Tibial nerve (tissue), 4 donors: ENCODE data around the gene WFIKKN2. TPM values are rescaled to one million over a fixed set of nuclear protein-coding genes. Genes with fewer than 3 reads are reported as not detected.

Experiments used
- DNase-seq, 2 donors: peaks; one replicate each; pipeline ENCODE4 v3.0.0-alpha.2; 2019; ENCODE audit warnings: low spot score in 2 of 2
- H3K27ac ChIP-seq, 4 donors: fragments of 200-600 bp; sonication (generic) in 3 of 4; one replicate each; pipeline ENCODE4 v1.5.1; 2017 to 2019; ENCODE audit warnings: mild to moderate bottlenecking in 1 of 4
- H3K27me3 ChIP-seq, 2 donors: fragments of 200-600 bp; sonication (generic) in 1 of 2; one replicate each; pipeline versions ENCODE4 v1.5.1 to v1.6.0; 2017 to 2019
- H3K36me3 ChIP-seq, 3 donors: fragments of 200-600 bp; sonication (generic); one replicate each; pipeline ENCODE4 v1.5.1; 2018 to 2019
- H3K4me1 ChIP-seq, 4 donors: fragments of 200-600 bp; sonication (generic) in 3 of 4; one replicate each; pipeline ENCODE4 v1.5.1; 2017 to 2019
- H3K4me3 ChIP-seq, 4 donors: fragments of 200-600 bp; sonication (generic) in 3 of 4; one replicate each; pipeline ENCODE4 v1.5.1; 2017 to 2019; ENCODE audit warnings: mild to moderate bottlenecking in 1 of 4, moderate library complexity in 1 of 4
- H3K9me3 ChIP-seq, 4 donors: fragments of 200-600 bp; sonication (generic) in 3 of 4; one replicate each; pipeline ENCODE4 v1.5.1; 2017 to 2019
- EP300 ChIP-seq, 2 donors: sonication (generic); formaldehyde crosslinking; IDR thresholded peaks; one replicate each; pipeline ENCODE4 v1.6.1; 2017; ENCODE audit warnings: antibody characterized with exemption in 2 of 2, mild to moderate bottlenecking in 1 of 2
- POLR2A ChIP-seq, 2 donors: fragments of 450-650 bp; IDR thresholded peaks; one replicate each; pipeline ENCODE4 v1.6.1; 2017; ENCODE audit warnings: antibody characterized with exemption in 2 of 2, mild to moderate bottlenecking in 2 of 2, moderate library complexity in 2 of 2
- WGBS, 2 donors: methylation state at CpG; one replicate each; pipeline ENCODE4 v1.1.5; 2018; 5-methylcytosine and 5-hydroxymethylcytosine counted together
- total RNA-seq, 4 donors: library from RNA; depleted of rRNA; stranded (reverse); fragments of >200 nt; gene quantifications; one replicate each; pipeline ENCODE4 v1.1.0, GENCODE V29; 2016
- TF ChIP-seq, protein P1 (sequence below), 5 experiments: fragments of 200-600 bp in 3 of 5; fragments of 450-650 bp in 2 of 5; sonication (generic) in 3 of 5; IDR thresholded peaks; one replicate each; pipeline ENCODE4 v1.5.1; 2016 to 2019; ENCODE audit warnings: antibody characterized with exemption in 5 of 5, mild to moderate bottlenecking in 3 of 5, moderate library complexity in 2 of 5

The WFIKKN2 gene
- total RNA-seq, 4 donors from 2014 or later: 1.0 to 2.2 (median 1.2) TPM; not detected in 1

- Histone ChIP-seq H3K27ac (no peak overlapping the region), H3K9me3 (no peaks in the 10 kb centered on the region), H3K36me3 (no peaks in the 10 kb centered on the region), H3K4me3 (no peak overlapping the region), H3K27me3 (no peaks in the 10 kb centered on the region), H3K4me1 (peaks cover 0 to 28% (median 0%) of the 10 kb centered on the region in 4 donors)
- TF ChIP-seq, protein P1, sequence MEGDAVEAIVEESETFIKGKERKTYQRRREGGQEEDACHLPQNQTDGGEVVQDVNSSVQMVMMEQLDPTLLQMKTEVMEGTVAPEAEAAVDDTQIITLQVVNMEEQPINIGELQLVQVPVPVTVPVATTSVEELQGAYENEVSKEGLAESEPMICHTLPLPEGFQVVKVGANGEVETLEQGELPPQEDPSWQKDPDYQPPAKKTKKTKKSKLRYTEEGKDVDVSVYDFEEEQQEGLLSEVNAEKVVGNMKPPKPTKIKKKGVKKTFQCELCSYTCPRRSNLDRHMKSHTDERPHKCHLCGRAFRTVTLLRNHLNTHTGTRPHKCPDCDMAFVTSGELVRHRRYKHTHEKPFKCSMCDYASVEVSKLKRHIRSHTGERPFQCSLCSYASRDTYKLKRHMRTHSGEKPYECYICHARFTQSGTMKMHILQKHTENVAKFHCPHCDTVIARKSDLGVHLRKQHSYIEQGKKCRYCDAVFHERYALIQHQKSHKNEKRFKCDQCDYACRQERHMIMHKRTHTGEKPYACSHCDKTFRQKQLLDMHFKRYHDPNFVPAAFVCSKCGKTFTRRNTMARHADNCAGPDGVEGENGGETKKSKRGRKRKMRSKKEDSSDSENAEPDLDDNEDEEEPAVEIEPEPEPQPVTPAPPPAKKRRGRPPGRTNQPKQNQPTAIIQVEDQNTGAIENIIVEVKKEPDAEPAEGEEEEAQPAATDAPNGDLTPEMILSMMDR (IDR thresholded peaks at IDR 0.05): peak; percentile 73 to 93 (median 83)
- no peak for TF ChIP-seq POLR2A (IDR thresholded peaks at IDR 0.05)
- 15 to 19% methylated on average over 8 of the region's 8 CpGs for WGBS, 2 donors
- DNase-seq: peak; percentile 63 to 81
These were observed 6.6 kb downstream of the WFIKKN2 start for GRCh38 chr17:50841949-50842354.

DNA sequence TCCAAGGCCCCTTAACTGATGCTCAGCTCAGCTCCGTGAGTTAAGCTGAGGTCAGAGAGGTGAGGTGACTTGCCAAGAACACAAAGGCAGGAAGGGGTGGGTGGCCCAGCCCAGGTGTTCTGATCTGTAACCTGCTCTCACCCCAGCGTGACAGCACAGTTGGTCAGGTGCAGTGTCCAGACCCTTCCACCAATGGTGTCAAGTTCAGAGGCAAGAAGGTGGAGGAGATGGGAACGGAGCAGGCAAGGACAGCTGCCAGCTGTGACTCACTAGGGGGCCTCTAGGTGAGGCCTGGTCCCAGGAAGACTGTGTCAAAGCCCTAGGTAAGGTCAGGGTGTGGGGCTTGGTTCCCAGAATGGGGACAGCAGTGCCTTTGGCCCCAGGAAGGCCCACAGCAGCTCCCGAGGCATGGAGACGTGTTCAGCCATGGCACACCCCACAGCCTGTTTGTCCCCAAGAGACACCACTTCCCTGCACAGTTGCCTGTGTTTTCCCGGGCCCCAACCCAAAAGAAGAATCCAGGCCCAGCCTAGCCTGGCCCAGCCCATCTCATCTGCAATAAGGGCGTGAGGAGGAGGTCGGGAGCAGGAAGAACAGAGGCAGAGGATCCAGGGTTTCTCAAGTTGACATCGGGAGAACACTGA lies 7.2 kb downstream of the WFIKKN2 start:
- H3K27ac ChIP-seq: no peak overlapping the region

DNA sequence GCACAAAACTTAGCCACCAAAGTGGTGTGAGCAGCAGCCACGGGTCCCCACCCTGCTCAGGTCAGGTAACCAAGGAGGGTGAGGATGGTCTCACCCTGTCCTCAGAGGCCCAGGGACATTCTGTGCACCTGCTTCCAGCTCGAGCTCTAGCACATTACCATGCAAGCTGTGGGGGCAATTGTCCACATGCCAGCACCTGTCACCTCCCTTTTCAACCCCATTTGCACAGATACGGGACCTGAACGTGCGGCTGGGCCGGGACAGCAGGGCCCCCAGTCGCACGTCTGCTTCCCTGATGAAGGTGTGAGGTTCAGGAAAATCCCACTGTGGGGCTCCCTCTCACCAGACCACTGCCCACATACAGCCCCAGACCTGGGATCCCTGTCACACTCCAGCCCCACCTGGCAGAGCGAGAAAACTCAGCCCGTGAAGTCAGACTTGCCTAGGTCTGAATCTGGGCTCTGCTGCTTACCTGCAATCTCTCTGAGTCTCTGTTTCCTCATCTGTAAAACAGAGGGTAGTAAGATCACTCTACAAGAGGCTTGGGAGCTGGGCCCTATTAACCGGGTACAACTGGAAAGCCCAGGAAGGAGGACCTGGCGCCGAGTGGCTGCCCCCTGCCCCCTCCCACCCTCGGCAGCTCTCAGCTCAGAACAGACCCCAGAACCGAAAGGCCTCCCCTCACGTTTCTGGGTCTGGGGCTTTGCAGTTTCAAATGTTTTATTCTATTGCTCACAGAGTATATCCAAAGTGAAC lies 7.9 kb downstream of the WFIKKN2 start:
- H3K27ac ChIP-seq: no peak overlapping the region
- no peaks in the 10 kb centered on the region for H3K27me3 ChIP-seq
- H3K36me3 ChIP-seq: no peaks in the 10 kb centered on the region
- H3K4me3 ChIP-seq: no peak overlapping the region
- WGBS, 2 donors: 83 to 85% methylated on average over 16 of the region's 16 CpGs
- no peaks in the 10 kb centered on the region for H3K9me3 ChIP-seq
- TF ChIP-seq, protein P1 (IDR thresholded peaks at IDR 0.05): no peak
- no peak for TF ChIP-seq EP300 (IDR thresholded peaks at IDR 0.05)
- no peak for TF ChIP-seq POLR2A (IDR thresholded peaks at IDR 0.05)
- no peak for DNase-seq
- H3K4me1 ChIP-seq: peaks cover 0 to 17% (median 0%) of the 10 kb centered on the region in 4 donors

More for the DNA sequence above, 7.2 kb downstream of the WFIKKN2 start:
- no peaks in the 10 kb centered on the region for H3K9me3 ChIP-seq
- H3K36me3 ChIP-seq: no peaks in the 10 kb centered on the region
- no peak for DNase-seq
- peaks cover 0 to 24% (median 0%) of the 10 kb centered on the region in 4 donors for H3K4me1 ChIP-seq
- H3K4me3 ChIP-seq: no peak overlapping the region
- H3K27me3 ChIP-seq: no peaks in the 10 kb centered on the region
- TF ChIP-seq EP300 (IDR thresholded peaks at IDR 0.05): no peak
- no peak for TF ChIP-seq POLR2A (IDR thresholded peaks at IDR 0.05)
- TF ChIP-seq, protein P1 (IDR thresholded peaks at IDR 0.05): no peak
- WGBS, 2 donors: 61 to 65% methylated on average over 6 to 9 of the region's 9 CpGs

DNA sequence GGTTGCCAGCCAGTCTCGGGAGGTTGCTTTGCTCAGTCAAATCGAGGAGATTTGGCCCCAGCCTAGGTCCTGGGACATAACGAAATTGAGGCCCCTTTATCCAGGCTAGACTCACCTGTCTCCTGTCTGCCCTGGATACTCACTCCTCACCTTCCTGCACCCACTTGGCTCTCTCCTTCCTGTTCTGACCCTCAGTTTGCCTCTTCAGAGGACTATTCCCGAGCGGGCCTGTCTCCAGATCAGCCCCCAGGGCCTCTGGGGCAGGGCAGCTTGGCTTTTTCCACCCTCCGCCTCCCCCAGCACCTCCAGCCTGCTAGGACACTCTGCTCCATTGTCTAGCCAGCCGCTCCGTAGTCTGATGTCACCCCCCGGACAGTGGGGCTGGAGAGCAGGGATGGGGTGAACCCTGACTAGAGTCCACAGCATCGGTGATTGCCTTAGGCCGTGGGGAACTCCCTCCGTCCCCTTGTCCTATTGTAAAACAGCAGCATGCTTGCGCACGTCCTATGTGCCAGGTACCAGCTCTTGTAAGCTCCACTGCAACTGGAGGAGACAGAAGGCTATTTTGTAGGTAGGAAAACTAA lies 8.8 kb downstream of the WFIKKN2 start:
- peaks cover 0 to 17% (median 0%) of the 10 kb centered on the region in 4 donors for H3K4me1 ChIP-seq
- DNase-seq: no peak
- no peak overlapping the region for H3K4me3 ChIP-seq
- H3K36me3 ChIP-seq: no peaks in the 10 kb centered on the region
- no peaks in the 10 kb centered on the region for H3K27me3 ChIP-seq
- H3K27ac ChIP-seq: no peak overlapping the region
- no peaks in the 10 kb centered on the region for H3K9me3 ChIP-seq
- TF ChIP-seq, protein P1 (IDR thresholded peaks at IDR 0.05): no peak
- no peak for TF ChIP-seq POLR2A (IDR thresholded peaks at IDR 0.05)
- no peak for TF ChIP-seq EP300 (IDR thresholded peaks at IDR 0.05)
- WGBS, 2 donors: 62 to 73% methylated on average over 14 of the region's 14 CpGs
